GM21381 (cell line): ENCODE results near the gene PRPS1.
"Not testable (repeated sequence)": the region's sequence is repeated elsewhere in the genome, so short reads cannot be mapped to it uniquely, and the experiment has no call there.

Source experiments
- ATAC-seq: cut with Tn5 transposase; IDR thresholded peaks from one replicate; pipeline ENCODE4 v1.9.1; 2021; ENCODE audit warnings: mild to moderate bottlenecking, moderate library complexity; ENCODE audit not compliant: unreplicated experiment

PRPS1 gene

DNA sequence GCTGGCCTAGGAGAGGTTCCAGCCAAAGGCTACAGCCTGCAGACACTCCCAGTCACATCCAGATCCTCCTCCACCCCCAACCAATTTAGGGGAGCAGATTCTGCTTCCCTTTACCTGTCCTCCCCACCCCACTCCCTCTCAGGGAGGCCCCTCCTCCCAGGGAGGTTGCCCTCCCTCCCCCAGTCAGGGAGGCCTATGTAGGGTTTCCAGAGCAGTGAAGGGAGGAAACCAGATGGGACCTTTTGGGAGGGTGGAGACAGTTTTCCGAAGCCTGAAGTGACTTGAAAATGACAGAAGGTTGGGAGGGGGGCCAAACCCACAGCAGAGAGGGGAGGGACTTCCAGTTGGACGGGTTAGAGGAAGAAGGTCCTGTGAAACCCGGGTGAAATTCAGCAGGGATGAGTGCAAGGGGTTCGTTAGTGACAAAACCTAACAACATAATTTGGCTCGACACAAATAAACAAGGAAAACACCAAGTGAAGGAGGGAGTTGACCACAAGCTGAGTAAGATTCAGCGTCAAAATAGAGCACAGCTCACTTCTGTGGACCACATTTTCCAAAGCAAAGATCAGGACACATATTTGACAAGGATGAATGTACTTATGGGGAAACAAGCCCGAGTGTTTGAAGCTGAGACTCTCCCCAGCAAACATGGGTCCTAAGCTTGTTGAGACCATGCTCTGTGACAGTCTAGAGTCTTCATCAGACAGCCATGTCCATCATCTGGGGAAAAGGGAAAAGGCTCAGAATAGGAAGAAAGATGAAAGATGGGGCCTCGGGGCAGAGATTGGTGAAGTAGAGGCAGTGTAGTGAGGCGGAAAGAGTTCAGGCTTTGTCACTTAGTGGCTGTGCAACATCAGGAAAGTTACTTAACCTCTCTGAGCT lies 46.4 kb downstream of the PRPS1 start:
- ATAC-seq = peak; percentile 12

DNA sequence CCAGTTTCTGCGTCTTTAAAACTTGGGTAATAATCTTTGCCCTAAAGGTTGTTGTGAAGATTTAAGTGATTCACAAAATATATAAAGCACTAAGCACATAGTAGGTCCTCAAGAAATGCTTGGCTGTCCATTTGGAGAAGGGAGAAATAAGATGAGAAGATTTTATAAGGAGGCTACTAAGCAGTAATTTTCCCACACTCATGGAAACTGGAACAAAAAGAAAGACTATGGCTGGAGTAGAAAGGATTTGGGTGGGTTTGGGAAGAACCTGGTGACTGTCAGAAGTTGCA lies 47.0 kb downstream of the PRPS1 start:
- ATAC-seq = no peak

DNA sequence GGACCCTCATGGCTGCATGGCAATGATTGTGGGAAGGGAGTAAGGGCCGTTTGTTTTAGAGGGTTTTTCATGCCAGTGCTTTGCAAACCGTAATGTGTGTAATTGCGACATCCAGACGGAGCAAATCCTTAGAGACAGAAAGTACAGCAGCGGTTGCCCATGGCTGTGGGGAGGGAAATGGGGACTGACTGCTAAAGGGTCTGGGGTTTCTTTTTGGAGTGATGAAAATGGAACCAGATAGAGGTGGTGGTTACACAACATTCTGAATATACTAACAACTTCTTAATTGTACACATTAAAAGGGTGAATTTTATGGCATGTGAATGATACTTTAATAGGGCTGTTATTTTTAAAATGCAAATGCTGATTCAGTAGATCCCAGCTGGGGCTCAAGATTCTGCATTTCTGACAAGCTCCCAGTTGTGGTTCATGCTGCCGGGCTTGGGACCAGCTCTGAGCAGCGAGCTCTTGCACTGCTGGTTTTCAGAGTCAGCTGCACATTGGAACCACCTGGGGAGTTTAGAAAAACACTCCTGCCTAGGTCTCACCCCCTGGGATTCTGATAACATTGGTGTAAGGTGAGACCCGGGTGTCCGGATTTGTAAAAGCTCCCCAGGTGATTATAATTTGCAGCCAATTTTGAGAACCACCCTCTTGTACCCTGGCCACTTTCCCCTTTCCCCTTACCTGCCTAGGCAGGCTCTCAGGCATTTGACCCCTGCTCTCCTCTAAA lies 47.7 kb downstream of the PRPS1 start:
- ATAC-seq = no peak

DNA sequence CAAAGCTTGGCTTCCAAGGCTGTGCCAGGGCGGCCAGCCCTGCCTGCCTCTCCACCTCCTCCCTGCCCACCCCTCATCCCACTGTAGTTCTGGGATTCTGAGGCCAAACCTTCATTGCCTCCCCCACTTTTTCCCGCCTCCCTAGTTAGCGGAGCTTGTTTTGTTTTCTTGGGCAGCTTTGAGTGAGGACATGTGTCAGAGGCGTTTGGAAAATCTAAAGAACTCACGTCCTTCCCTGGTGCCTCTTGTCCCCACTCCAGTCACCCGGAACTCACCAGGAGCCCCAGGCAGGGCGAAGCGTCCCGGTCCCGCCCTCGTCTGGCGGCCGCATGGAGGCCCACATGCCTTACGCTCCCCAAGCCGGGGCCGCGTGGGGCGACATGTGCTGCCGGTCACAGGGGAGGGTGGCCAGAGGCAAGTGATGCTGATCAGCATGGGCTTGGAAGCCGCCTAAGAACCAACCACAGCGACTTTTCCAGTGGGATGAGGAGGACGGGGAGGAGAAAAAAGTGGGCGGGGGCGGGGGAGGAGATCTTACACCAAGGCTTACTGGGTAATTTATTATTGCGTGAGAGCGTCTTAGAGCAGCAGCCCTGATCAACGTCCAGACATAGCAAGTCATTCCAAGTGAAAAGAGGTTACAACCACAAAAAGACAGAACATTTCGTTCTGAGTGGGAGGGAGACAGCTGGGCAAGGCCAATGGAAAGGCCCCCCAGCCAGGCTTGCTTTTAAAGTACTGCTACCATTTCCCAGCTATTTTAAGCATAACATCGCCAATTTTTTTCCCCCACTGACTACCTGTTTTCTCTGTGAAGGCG lies 48.5 kb downstream of the PRPS1 start:
- ATAC-seq = no peak

DNA sequence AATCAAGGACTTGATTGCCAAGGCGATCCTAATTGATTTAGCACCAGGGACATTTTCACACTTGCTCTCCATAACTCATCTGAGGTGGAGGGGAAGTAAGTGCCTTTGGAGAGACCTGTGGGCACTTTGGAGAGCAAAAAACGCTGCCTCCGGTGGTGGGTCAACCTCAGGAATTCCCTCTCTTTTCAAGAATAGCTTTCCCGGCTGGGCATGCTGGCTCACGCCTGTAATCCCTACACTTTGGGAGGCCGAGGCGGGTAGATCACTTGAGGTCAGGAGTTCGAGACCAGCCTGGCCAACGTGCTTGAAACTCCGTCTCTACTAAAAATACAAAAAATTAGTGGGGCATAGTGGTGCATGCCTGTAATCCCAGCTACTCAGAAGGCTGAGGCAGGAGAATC lies 49.2 kb downstream of the PRPS1 start:
- ATAC-seq = no peak

DNA sequence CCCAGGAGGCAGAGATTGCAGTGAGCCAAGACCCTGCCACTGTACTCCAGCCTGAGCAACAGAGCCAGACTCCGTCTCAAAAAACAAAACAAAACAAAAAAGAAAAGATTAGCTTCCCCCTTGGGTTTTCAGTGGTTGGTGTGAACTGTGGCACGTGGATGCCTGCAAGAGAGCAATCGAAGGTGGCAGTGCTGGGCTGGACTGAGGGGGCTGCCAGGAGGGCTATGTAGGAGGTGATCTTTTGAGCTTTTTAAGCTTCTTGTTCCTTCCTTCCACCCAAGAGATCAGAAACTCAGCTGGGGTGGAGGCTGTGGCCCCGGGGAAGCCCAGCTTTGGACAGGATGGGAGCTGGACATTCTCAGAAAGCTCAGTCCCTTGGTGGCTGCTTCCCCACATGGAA lies 49.6 kb downstream of the PRPS1 start:
- ATAC-seq = no peak

DNA sequence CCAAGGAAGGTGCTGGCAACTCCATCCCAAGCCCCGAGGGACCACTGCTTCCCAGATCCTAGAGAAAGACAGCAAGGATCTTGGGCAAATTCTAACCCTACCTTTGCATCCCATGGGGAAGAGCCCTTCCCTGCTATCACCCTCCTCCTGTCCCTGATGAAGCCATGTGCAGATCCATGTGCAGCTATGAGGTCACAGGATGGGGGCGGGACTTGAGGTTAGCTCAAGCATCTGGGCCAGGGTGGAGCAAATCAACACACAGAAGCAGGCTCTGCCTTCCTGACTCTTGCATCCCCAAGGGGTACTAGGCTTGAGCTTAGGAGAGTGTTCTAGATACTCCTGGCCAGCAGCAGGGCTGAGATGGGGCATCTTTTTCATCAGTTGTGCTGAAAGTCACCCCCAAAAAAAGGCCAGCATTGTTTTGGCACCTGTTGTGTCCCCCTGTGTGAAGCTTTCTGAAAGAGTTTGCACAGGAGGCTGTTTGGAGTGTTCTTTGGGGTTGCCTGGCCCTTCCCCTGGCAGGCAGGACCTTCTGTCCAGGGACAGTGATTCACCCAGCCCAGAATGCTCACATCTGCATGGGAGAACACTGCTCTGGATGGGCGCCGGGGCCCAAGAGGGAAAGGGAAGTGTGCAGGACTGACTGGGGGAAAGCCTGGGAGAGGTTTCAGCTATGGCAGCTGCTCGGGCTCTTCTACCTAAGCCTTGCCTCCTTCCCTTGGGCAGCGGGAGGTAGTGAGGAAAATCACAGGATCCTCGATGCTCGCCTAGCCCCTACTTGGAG lies 50.8 kb downstream of the PRPS1 start:
- peak; percentile 30 for ATAC-seq

DNA sequence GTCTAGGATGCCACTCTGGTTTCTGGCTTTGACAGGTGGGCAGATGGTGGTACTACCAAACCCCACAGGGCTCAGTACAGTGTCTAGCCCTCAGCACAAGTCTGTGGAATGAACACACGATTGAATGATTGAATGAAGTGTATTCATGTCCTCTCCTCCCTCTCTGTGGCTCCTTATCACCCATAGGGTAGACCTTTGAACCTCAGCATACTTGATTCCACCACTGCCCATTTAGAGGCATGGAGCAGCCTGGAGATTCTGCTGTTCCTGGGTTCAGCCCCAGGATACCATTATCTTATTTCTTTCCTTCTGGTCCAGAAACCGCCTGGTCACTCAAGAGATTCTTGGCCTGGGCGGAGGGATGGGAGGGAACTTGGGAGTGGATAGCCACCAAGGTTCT lies 53.9 kb downstream of the PRPS1 start:
- no peak for ATAC-seq

DNA sequence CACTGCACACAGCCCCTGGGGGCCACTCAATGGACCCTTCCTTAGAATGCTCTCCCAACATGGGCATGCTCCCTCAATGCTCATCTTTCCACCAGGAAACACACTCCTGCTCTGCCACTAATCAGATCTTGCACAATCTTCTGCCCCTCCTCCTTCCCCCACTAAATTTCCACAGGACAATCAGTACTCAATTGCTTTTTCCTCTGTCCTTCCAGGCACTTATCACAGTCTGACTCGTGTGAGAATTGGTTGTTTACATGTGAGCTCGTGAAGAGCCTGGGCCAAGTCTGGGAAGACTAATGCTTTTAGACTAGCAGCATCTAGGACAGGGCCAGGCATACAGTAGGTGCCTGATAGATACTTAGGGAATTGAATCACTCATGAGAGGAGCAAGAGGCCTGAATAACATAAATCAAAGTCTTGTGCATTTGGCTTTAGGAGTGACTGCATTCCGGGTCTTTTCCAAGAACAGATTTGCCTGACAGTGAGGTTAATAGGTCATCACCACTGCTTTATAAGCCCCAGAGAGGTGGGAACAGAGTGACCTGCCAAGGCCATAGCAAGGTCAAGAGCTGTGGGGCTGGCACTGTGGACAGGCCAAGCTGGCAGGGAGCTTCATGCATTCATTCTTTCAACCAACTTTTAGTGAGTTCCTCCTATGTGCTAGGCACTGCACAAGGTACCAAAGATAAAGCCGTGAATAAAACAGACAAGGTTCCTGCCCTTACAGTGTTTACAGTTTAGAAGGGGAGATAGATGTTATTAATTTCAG lies 55.0 kb downstream of the PRPS1 start:
- no peak for ATAC-seq

DNA sequence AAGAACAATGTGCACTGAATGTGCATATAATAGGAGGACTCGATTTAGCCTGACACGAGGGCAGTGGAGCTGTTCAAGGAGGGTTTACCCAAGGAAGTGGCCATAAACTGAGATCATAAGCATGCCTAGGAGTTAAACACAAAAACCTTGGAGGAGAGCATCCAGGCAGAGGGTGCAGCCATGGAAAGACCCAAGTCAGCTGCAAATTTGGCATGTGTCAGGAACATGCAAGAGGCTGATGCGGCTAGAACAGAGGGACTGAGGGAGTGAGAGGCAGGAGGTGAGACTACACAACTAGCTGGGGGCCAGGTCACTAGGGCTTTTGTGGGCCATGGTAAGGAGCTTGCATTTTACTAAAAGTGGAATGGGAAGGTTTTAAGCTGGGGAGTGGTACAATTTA lies 55.6 kb downstream of the PRPS1 start:
- ATAC-seq = no peak

DNA sequence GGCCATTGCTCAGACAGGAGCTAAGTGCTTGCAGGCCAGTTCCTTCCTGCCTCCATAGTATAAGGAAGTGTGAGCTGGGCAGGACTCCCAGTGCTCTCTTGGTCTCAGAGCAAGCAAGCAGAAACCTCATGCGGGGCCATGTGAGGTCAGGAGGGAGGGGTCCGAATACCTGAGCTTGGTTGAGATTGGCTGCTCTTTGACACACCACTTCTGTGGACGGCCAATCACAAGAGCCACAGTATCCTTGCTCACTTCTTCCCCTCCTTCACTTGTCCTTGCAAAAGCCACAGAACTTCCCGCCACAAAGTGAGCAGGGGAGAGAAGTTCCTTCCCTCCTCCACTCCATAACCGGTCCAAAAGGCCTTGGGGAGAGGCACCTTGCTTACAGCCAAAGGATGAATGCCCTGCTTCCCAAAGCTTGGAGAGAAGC lies 56.7 kb downstream of the PRPS1 start:
- peak; percentile 95 for ATAC-seq

DNA sequence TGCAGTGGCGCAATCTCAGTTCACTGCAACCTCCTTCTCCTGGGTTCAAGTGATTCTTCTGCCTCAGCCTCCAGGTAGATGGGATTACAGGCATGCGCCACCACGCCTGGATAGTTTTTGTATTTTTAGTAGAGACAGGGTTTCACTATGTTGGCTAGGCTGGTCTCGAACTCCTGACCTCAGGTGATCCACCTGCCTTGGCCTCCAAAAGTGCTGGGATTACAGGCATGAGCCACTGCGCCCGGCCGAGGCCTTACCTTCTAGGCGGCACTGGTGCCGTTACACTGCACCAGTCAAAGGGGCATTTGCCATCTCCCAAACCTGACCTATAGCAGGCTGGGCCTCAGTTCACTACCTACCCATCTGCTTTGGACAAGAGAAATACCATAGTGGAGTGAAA lies 57.3 kb downstream of the PRPS1 start:
- not testable (repeated sequence) for ATAC-seq

DNA sequence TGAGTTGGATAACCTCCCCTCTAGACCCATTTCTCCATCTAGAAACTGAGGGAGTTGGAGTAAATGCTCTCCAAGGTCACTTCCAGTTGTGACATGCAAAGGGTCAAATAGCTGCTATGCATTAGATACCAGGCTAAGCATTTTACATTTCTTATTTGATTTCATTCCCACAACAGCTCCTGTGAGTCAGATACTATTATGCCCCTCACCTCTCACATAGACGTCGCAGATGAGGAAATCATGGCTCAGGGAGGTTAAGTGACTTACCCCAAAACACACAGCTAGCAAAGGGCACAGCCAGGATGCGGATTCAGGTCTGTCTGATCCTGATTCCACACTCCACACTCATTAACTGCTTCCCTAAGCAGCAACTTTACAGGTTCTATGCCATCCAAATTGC lies 57.7 kb downstream of the PRPS1 start:
- ATAC-seq = no peak

DNA sequence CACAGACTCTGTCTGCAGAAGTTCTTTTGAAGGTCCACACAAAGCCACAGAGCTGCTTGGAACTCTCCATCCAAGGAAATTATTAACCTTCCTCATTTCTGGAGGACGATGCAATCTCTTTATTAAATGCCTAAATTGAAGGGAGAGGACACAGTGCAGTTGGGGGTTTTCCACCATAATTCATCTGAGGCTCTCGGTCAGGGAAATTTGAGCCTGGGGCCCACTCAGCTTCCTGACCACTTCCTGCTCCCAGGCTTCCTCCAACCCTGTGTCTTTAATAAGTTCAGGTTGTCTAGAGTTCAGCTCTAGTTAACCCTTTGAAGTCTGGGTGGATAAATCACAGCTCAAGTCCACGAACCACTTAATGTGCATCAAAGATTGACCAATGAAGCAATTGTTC lies 58.5 kb downstream of the PRPS1 start:
- ATAC-seq = no peak

DNA sequence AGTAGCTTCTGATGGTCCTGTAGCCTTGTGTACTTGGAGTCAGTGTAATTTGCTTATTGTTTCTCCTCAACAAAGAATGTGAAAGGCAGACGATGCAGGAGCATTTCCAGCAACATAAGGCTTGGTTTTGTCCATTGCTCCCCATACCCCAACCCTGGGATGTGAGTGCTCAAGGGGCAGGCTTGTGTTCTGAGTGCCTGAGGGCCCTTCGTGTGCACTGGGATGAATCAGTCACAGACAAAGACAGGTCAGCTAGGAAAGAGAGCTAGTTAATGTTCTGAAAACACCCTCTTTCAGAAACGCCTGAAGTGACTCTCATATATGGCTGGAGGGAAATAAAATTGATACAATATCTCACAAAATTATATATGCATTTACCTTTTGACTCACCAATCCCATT lies 59.1 kb downstream of the PRPS1 start:
- ATAC-seq = no peak

DNA sequence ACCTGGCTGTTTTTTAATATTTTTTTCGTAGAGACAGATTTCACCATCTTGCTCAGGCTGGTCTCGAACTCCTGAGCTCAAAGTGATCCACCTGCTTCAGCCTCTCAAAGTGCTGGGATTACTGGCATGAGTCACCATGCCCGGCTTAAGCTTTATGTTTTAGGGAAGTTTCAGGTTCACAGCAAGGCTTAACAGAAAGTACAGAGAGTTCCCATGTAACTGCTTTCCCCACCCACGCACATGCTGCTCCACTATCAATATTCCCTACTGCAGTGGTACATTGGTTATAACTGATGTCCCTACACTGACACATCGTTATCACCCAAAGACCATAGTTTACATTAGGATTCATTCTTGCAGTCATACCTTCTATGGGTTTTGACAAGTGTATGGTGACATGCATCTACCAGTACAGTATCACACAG lies 62.7 kb downstream of the PRPS1 start:
- ATAC-seq = no peak

DNA sequence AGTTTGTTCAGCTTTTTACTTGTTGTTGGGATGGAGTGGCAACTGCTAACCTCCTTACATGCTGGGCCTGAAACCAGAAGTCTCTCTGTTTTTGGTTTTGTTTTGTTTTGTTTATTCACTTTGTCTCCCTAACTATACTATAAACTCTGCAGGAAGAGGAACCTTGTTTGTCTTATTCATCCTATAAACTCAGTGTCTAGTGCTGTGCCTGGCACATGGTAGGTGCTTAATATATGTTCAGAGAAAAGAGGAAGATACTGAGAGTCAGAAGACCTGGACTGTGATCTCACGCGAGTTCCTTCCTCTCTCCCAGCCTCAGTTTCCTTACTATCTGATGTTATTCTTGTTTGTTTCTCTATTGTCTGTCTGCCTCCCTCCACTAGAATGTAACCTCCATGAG lies 71.3 kb downstream of the PRPS1 start:
- ATAC-seq = no peak

DNA sequence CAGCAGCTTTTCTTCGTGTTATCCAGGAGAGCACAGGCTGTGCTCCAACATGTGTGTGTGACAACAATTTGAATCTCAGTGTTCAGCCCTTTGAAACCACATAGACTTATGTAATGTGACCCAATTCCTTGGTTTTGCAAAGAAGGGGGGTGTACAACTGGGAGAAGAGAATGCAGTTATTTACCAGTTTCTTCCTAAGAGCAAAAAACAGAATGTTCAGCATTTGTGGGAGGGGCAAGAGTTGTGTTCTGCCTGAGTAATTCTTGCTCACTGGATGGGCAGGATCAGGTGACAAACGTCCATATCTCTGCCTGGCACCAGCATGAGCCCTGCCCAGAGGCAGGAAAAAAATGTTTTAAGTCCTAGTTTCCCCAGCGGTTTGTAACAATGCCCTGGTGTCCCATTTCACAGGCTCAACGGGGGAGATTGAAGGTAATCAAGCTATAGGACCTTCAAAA lies 72.0 kb downstream of the PRPS1 start:
- ATAC-seq = no peak
